Stimulated activated CD4-positive, alpha-beta T cell treated with anti-CD3 and anti-CD28 coated beads, TNF-alpha, amount 100 ng/mL, for 24 hours (primary cell): ENCODE measurements around the gene CARD10.
A peak's percentile ranks its signal among the peaks of the same experiment; 100 is the strongest.

Source experiments
- DNase-seq, 3 experiments: peaks; one replicate each; pipeline ENCODE4 v3.0.0-alpha.2; 2020; ENCODE audit warnings: low read depth in 3 of 3

The CARD10 gene, protein sequence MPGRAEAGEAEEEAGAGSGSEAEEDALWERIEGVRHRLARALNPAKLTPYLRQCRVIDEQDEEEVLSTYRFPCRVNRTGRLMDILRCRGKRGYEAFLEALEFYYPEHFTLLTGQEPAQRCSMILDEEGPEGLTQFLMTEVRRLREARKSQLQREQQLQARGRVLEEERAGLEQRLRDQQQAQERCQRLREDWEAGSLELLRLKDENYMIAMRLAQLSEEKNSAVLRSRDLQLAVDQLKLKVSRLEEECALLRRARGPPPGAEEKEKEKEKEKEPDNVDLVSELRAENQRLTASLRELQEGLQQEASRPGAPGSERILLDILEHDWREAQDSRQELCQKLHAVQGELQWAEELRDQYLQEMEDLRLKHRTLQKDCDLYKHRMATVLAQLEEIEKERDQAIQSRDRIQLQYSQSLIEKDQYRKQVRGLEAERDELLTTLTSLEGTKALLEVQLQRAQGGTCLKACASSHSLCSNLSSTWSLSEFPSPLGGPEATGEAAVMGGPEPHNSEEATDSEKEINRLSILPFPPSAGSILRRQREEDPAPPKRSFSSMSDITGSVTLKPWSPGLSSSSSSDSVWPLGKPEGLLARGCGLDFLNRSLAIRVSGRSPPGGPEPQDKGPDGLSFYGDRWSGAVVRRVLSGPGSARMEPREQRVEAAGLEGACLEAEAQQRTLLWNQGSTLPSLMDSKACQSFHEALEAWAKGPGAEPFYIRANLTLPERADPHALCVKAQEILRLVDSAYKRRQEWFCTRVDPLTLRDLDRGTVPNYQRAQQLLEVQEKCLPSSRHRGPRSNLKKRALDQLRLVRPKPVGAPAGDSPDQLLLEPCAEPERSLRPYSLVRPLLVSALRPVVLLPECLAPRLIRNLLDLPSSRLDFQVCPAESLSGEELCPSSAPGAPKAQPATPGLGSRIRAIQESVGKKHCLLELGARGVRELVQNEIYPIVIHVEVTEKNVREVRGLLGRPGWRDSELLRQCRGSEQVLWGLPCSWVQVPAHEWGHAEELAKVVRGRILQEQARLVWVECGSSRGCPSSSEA

DNA sequence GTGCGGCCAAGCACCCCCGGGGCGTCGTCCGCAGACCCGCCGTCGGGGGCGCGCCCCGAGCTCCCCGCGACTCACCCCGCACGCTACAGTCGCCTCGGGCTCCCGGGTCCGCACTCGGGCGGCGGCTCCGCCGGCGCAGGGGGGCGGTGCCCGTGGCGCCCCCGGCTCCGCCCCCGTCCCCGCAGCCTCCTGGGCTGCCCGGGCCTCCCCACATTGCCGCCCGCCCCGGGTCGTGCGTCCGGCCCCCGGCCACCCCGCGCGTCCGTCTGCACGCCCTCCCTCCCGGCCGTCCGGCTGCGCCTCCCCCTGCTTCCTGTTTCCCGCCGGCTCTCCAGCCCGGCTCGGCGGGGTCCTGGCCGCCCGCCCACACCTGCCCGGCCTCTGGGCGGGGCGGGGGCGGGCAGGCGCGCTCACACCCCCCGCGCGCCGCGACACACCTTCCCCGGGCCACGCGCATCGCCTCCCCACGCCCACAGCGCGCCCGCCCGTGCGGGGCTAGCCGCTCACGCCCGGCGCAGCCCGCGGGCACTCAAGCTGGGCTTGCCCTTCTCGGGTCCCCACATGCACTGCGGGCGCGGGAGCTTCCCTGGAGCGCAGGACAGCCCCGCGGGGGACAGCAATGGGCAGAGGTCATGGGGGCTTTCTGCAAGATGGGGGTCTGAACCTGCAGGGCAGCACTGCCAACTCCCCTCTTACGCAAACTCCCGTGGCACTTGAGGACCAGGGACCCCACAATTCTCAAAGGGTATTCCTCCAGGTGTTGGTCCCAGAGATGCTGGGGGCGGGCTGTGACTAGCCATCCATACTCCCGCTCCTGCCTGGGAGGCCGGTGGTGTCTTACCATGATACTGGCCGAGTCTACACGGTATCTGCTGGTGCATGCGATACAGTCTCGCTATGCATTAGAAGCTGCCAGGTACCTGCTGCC lies at the start of gene CARD10:
TSS of gene CARD10 (minus strand) at position 148 of the 928 bp plus-strand sequence. CDS start 215 bp downstream, outside the sequence.
- DNase-seq: no peak

DNA sequence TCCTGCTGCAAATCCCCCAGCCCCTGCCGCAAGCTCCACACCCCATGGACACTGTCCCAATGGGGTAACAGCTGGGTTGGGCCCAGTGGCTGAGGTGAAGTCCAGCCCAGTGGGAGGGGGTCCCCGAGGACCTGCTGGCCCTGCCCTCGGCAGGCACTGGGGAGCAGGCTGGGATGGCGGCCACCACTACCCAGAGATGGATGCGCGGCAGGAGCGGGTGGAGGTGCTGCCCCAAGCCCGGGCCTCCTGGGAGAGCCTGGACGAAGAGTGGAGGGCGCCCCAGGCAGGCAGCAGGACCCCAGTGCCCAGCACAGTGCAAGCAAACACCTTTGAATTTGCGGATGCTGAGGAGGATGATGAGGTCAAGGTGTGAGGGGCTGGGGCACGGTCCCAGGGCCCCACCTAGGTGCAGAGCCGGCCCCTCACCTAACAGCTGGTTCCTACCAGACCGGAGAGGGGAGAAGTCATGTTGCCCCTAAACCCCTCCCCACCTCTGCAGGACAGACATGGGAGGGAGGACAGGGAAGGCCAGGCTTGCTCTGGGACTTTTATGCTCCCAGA lies 49.3 kb upstream of the CARD10 start:
- no peak for DNase-seq

DNA sequence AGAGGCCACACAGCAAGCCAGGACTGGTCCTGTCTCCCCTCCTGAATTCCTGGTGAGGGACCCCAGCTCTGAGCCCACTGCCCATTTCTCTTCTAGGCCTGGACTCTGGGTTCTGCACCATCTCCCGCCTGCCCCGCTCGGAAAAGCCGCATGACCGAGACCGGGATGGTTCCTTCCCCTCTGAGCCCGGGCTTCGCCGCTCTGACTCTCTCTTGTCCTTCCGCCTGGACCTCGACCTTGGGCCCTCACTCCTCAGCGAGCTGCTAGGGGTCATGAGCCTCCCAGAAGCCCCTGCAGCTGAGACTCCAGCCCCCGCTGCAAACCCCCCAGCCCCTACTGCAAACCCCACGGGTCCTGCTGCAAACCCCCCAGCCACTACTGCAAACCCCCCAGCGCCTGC lies 48.8 kb upstream of the CARD10 start:
- DNase-seq: no peak

DNA sequence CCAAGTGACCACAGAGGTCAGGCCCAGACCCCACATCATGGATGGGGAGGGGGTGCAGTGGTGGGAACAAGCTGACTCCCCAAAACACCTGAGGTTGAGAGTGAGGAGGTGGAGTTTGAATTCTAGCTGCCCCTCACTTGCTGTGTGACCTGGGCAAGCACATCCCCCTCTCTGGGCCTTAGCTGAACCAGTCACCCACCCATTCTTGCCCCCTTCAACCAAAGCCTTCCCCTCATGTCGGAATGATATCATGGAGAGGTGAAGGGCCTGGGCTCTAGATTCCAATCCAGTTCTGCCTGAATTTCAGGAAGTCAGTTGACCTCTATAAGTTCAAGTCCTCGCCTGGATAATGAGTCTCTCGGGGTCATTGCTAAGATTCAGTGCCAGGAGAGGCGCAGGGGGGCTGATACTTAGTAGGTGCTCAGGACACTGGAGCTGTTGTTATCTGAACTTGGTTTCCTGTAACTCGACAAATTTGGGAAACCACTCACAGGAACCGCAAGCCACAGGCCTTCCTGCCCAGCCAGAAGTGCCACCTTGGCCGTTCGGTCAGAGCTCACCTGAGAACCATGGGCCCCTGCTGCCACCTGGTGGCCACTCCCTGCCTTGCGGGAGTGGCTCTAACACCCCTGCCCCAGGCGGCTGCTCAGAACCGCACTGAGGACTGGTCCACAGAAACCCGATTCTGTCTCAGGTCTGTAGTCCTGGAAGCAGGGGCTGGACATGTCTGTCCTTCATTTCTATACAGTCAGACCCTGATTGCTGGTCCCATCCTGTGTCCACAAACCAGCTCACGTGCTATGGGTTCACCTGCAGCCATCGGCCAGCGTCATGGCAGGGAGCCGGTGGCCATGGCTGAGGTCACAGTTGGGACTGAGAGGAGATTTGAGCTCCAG lies 47.9 kb upstream of the CARD10 start:
- DNase-seq: peak; percentile 72 to 91 (median 82)

DNA sequence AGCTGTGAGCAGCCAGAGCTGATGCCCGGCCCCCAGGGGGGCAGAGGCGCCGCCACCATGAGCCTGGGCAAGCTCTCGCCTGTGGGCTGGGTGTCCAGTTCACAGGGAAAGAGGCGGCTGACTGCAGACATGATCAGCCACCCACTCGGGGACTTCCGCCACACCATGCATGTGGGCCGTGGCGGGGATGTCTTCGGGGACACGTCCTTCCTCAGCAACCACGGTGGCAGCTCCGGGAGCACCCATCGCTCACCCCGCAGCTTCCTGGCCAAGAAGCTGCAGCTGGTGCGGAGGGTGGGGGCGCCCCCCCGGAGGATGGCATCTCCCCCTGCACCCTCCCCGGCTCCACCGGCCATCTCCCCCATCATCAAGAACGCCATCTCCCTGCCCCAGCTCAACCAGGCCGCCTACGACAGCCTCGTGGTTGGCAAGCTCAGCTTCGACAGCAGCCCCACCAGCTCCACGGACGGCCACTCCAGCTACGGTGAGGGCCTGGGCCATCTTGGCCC lies 47.2 kb upstream of the CARD10 start:
- peak in 1 of 3 experiments; percentile 18 for DNase-seq

DNA sequence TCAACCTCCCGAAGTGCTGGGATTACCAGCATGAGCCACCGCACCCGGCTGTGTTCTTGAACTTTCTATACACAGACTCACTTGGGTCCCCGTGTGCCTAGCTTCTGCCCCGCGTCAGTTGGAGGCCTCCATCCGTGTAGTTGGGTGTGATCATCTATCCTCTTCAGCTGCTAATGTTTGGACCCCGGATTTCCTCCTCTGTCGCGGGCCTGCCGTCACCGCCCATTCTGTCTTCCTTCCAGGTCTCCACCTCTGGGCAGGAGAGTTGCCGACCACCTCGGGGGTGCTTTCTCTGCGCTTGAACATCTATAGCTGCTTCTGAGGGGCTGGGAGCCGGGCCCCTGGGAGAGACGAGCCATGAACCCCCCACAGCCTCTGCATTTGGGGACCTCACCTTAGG lies 46.6 kb upstream of the CARD10 start:
- no peak for DNase-seq

DNA sequence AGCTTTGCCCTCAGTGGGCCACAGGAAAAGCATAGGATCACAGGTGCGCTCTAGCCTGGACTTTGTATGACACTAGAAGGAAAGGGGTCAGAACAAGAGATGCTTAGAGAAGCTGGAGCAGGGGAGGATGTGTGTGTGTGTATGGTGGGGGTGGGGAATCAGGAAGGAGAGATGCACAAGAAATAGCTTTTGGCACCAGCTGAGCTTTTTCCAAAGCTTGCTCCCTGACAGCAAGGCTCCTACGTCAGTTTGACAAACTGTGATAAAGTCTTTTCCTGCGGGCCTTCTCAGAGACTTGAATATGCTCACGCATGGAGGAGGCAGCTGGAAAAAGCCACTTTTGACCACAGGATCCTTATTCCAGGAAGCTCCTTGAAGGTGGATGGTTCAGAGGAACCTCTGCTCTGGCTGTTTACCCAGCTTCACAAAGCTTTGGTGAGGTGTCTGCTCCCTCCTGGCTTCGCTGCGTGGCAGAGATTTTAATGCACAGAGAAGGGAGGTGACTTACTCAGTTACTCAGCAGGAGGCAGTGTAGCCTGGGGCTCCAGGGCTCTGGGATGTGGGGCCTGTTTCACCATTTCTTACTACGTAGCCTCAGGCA lies 45.0 kb upstream of the CARD10 start:
- DNase-seq: no peak

DNA sequence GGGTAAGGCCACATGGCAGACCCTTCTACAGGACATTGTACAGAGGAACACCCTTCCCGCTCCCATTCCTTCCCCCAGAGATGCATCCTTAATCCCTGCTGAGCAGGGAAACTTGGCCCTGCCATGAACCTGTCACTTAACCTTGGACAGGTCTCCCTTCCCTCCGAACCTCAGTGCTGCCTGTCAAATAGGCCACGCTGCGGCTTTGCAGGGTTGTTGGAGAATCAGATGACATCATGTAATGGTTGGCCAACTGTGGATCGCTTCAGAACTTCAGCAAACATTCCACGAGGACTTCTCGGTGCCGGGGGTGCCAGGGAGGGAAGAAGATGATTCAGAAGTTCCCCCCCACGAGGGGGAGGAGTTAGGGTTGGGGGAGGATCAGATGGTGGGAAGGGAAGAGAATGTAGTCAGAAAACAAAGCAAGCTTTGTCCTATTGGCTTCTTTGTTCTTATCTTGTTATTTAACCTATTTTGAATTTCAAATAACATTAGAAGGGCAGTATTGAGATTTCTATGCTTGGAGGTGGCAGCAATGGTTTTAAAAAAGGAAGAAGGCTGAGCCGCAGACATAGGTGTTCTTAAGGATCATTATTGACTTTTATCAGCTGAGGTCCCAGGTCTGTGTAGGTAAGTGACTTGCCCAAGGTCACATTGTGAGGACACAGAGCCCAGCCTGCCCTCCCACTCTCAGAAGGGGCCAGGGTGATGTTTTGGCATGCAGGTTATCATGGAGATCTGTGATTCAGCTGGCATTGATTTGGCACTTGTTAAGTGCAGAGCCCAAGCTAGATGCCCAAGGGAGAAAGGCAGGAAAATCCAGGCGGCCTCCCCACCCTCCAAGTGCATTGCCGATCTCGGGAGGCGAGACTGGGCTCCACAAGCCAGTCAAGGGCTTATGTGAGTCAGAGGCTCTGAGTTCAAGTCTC lies 44.2 kb upstream of the CARD10 start:
- DNase-seq: no peak

DNA sequence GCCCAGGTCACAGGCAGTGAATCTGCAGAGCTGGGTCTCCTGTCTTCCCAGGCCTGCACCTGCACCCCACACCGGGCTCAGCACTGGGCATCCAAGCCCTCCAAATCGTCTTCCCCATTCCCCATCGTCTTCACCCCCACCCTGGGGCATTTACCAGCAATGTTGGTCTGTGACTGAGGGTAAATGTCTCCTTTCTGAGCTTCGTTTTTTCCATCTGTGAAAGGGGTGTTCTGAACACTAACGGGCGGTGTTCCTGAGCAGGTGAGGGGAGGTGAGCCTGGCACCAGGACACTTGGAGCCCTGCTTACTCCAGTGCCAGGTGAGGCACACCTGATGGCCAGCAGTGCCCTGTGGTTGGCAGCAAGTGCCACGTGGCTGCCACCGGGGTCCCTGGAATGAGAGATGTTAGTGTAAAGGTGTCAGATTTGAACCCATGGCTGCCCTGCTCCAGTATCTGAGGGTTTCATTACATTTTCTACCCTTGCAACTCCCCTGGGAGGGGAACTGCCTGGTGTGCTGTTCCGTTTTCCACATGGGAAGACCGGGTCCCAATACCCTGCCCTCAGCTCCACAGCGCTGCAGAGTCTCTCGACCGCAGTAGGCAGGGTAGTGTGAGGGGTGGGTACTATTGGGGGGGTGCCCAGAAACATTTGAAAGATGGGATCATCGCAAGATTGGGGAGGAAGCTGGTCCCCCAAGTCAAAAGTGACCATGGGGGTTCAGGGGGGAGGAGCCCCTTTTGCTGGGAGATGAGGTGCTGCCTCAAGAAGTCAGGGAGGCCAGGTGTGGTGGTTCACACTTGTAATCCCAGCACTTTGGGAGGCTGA lies 43.0 kb upstream of the CARD10 start:
- no peak for DNase-seq

DNA sequence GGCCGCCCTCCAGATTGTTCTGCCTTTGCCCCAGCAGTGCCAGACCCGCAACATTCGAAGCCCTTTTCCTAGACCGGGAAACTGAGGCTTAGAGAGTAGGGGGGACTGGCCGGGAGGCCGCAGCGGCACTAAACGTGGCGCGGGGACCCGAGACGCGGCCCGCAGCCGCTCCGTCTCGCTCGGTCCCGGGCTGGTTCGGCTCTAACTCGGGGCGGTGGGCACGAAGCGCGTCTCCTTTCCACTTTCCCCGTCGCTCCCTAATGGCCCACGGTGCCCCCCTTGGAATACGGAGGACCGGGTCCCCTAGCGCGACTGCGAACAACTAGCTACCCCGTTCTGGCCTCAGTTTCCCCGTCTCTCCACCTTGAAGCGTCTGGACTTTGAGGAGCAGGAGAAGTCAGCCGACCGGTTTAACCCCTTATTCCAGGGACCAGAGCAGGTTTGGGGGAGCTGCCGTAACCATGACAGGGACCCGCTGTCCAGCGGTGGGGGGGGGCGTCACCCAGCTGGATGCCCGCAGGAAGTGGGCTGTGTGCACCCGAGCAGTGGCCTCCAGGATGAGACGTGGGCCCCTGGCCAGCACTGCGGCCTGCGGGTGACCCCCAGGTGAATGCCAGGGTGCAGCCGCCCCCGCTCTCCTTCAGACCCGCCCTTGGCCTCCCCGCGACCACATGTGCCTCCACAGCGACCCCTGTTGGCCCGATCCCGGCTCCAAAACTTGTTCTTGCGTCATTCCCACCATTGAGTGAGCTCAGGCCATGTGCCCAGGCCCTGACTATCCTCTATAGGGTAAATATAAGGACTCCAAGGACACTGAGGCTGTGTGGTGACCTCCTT lies 42.2 kb upstream of the CARD10 start:
- DNase-seq: peak; percentile 60 to 86 (median 70)

DNA sequence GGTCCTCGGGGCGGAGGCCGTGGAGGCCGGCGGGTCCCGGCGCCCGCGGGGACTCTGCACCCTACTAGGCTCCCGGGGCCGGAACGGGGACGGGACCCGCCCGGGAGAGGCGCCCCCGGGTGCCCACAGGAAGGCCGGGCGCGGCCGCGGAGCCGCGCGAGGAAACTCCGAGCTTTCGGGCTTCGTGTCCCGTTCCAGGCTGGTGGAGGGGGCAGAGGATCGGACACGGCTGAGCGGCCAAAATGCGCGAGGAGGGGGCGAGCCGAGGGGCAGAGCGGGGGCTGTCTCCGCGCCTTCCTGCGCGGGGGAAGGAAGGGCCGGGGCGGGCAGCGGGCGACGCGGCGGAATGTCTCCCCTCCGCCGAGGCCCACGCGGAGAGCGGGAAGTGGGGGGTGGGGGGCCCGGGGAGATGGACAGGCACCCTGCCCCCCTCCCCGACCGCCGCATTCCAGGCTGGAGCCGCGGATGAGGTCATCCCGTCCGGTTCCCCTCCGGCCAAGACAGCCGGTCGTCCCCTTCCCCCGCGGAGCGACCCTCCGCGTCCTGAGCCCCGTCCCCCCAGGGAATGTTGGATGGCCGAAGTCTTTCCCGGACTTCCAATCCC lies 41.5 kb upstream of the CARD10 start:
- DNase-seq: no peak

DNA sequence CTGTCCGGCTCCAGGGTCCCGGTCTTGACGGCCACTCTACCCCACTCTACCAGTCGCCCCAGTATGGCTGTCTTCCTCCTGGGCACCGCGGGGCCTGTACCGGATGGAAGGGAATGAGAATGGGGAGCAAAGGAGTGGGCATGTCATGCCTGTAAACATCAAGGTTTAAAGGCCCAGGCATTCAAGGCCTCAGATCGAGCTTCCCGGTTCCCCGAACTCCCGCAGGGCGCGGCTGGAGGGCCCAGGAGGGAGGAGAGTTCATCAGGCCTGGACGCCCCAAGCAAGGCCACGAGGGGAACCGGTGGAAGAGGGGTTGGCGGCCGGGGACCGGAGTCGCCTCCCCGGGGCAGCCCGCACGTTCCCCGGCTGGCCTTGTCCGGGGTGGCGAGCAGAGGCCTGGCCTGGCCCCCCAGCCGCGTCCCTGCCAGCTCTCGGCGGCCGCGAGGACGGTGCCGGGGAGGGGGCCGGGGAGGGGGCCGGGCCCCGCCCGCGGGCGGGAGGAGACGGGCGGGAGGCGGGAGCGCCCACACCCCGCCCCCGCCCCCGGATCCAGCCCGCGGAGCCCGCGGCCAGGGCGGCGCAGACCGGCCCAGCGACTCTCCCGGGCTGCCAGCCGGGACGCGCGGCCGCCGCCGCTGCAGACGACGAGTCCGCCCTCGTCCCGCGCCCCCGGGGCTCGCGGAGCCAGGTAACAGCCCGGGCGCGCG lies 40.8 kb upstream of the CARD10 start, which contains the start of gene CDC42EP1:
TSS of gene CDC42EP1 (plus strand) at position 580 of the 707 bp plus-strand sequence. CDS start 5,870 bp downstream, outside the sequence.
- DNase-seq: no peak

DNA sequence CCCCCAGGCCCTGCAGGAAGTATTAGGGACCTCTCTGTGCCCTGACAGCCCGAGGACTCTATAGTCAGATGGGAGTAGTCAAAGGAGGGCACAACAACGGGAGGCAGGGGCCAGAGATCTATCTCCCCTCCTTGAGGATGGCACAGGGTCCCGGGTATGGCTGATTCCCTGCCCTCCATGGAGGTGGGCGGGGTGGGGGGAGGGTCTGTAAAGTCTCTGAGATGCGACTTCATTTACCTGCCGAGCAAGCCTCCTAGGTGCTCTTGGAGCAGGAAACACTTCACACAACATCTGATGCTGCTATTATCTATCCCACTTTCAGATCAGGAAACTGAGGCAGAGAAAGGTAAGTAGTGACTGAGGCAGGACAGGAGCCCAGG lies 40.3 kb upstream of the CARD10 start:
- DNase-seq: no peak

DNA sequence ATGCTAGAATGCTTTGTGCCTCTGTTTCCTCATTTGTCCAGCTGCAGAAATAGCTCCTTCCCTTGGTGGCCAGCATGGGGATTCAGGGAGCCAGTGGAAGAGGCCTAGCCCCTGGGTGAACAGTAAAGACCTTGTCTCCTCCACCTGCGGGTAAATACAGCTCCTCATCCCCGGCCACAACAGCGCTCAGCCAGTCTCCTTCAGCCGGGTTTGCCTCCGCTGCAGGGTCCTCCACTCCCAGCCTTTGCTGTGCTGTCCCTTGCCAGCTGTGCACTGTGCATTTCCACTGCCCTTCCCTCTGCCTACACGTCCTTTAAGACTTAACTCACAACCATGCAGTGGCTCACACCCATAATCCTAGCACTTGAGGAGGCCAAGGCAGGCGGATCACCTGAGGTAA lies 39.6 kb upstream of the CARD10 start:
- DNase-seq: no peak

DNA sequence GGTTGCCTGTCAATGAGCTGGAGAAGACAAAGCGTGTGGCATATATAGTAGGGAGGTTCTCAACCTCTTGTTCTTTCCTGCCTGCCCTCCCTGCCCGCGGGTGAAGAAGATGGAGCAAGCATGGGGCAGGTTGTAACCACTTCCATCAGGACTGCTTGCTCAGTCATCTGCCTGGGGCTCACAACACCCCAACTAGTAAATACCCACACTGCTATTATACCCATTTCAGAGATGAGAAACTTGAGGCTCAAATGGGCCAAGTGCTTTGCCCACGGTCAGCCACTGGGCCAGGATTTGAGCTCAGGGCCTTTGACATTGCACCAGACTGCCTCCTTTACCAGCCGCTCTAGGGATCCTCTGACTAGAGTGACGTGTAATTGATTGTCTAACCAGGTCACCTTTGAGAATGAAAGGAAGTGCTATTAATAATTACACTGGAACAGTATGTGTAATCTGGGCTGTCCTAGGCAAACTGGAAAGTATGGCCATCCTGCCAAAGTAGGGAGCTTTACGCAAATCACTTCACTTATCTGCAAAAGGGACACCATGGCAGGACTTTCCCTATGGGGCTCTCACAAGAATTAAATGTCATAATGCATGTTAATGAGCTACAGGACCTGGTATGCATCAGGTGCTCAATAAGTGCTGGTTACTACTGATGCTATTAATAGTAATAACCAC lies 38.2 kb upstream of the CARD10 start:
- DNase-seq: no peak
